Fibroblast of lung (primary cell): ENCODE measurements around the gene MAML2.

Experiments used
- CTCF ChIP-seq, 2 donors: IDR thresholded peaks in 1 of 2; conservative IDR thresholded peaks in 1 of 2; 1 replicate in 1 of 2; 2 replicates in 1 of 2; pipeline ENCODE4 v1.5.1; 2011 to 2012; ENCODE audit warnings: low read length in 2 of 2, control low read depth in 1 of 2, inconsistent platforms in 1 of 2, low read depth in 1 of 2, mild to moderate bottlenecking in 1 of 2
- EZH2 ChIP-seq: IDR thresholded peaks from 2 replicates; pipeline ENCODE4 v1.5.1; 2012; ENCODE audit warnings: low read length, control low read depth, mild to moderate bottlenecking; ENCODE audit errors: missing control alignments

DNA sequence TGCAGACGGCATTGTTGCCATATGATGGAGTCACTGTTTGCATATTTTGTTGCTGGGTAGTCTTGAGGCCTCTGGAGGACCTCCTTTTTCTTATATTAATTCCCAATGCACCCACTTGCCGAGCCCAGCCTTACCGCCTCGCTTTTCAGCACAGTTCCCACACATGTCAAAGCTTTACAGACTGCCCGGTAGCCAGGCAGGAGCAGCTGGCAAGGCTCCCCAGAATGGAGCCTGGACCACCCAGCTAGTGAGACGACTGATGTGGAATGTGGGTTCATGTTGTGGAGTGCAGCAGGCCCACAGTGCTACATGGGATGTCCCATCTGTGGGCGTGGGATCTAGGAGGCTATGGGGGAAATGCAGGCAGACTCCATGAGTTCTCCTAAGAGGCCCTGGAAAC lies 319.7 kb downstream of the MAML2 start:
- TF ChIP-seq CTCF (conservative IDR thresholded peaks at IDR 0.05 in 1 of 2, IDR thresholded peaks at IDR 0.05 in 1 of 2; ENCODE audit: low read depth in 1 of 2, low read length in 2 of 2) (no peak), EZH2 (no peak)
